Stomach (tissue), 4 donors: Measurements from ENCODE around the gene MFAP1.

ENCODE experiments used
- EP300 ChIP-seq: sonication (generic); formaldehyde crosslinking; IDR thresholded peaks from one replicate; pipeline ENCODE4 v1.6.1; 2017; ENCODE audit warnings: antibody characterized with exemption
- POLR2A ChIP-seq, 4 donors: fragments of 450-650 bp; IDR thresholded peaks; one replicate each; pipeline ENCODE4 v1.6.1; 2016; ENCODE audit warnings: antibody characterized with exemption in 4 of 4, control low read depth in 2 of 4, mild to moderate bottlenecking in 1 of 4, moderate library complexity in 1 of 4
- POLR2AphosphoS5 ChIP-seq, 3 donors: sonication (generic); formaldehyde crosslinking; IDR thresholded peaks; one replicate each; pipeline ENCODE4 v1.6.1; 2016; ENCODE audit warnings: antibody characterized with exemption in 3 of 3
- TF ChIP-seq, protein P1 (sequence below), 7 experiments: fragments of 450-650 bp in 4 of 7; fragments of 200-600 bp in 3 of 7; sonication (generic) in 3 of 7; IDR thresholded peaks; one replicate each; pipeline ENCODE4 v1.5.1; 2016 to 2019; ENCODE audit warnings: antibody characterized with exemption in 7 of 7, control low read depth in 2 of 7, mild to moderate bottlenecking in 1 of 7

DNA sequence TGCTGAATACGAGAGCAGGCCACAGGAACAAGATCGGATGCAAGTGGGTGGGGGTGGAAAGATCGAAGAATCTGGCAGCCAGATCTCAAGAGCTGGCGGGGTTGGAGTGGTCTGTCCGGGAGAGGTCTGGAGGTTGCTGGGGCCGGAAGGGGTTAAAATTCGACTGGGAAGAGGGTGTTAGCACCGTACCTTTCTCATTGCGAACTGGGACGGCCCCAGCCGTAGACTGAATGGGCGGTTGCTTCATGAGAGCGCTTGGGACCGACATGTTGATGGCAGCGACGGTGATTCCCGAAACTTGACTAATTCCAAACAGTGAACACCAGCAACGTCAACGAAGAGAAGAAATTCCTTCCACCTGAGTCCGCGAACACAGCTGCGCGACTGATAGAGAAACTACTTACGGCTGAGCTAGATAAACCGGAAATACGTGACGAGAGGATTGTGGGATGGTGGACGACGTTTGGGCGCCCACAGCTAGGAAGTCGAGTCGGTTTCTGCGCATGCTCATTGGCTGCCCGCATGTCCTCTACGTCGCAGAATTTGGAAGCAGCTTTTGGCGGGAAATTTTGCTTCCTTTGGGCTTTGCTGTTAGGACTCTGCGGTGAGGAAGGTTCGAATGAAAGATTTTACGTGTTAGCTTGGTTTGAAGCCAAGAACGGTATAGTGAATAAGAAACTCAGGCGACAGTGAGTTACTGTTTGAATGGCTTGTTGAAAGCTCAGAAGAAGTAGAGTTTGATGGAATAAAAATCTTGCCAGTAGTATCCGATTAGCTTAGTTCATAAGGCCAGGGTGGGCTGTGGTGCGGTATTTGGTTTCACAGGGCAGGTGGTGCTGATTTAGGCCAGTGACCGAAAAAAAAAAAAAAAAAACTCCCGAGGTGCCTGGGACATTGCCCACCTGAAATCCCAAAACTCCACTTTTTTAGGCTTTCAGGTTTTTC lies at the start of gene MFAP1:
- TF ChIP-seq, protein P1, sequence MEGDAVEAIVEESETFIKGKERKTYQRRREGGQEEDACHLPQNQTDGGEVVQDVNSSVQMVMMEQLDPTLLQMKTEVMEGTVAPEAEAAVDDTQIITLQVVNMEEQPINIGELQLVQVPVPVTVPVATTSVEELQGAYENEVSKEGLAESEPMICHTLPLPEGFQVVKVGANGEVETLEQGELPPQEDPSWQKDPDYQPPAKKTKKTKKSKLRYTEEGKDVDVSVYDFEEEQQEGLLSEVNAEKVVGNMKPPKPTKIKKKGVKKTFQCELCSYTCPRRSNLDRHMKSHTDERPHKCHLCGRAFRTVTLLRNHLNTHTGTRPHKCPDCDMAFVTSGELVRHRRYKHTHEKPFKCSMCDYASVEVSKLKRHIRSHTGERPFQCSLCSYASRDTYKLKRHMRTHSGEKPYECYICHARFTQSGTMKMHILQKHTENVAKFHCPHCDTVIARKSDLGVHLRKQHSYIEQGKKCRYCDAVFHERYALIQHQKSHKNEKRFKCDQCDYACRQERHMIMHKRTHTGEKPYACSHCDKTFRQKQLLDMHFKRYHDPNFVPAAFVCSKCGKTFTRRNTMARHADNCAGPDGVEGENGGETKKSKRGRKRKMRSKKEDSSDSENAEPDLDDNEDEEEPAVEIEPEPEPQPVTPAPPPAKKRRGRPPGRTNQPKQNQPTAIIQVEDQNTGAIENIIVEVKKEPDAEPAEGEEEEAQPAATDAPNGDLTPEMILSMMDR (IDR thresholded peaks at IDR 0.05), result no peak
- TF ChIP-seq POLR2A (IDR thresholded peaks at IDR 0.05), result peak in 2 of 4 donors; percentile 76 to 83
- TF ChIP-seq POLR2AphosphoS5 (IDR thresholded peaks at IDR 0.05), result peak; percentile 97 to 99 (median 98)
- TF ChIP-seq EP300, result no peak
